Measurements from ENCODE around the gene ASB18.

DNA sequence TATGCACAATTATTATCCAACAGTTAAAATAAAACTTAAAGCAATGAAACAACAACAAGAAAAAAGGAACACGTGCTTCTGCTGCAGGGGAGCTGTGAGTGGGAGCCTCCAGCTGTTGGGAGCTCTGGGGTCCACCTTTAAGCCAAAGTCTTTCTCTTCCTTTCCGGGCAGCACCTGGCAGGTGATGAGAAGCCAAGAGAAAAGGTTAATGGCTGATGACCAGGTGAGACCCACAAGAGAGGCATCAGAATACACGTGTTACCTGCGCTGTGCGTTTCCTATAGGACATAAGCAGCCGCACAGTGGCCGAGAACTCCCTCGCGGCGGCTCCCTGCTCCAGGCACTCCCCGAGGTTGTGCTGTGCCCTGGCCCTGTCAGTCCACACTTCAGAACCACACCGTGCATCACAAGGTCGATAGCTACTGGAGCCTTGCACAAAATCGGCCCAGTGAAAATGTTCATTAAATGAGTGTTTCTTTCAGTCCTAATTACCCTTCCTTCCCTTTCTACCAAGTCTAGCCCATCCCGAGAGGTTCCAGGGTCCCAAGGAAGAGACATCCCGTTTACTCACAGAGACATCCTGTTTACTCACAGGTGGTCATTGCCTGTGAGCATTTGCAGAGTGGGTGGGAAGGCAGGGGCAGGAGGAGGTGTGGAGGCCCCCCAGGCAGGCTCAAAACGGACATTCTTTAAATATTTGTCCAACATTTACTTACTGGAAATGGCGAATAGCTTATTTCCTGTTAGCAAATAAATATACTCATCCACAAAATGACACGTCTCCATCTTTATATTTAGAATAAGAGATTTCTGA lies 44.9 kb upstream of the ASB18 start:
- TF ChIP-seq GATA3 (IDR thresholded peaks at IDR 0.05; ENCODE audit: low read depth, low read length) = no peak
- TF ChIP-seq GATA2 (IDR thresholded peaks at IDR 0.05; ENCODE audit: low read depth, low read length) = no peak

All from SH-SY5Y (cell line).